Chondrocyte (in vitro differentiated cells): Measurements from ENCODE around the gene LPP. TPM values are rescaled to one million over a fixed set of nuclear protein-coding genes. Genes with fewer than 3 reads are reported as not detected.
A peak's percentile ranks its signal among the peaks of the same experiment; 100 is the strongest.

Source experiments
- DNase-seq: peaks from one replicate; pipeline ENCODE4 v3.0.0; 2021; ENCODE audit warnings: mixed read lengths, low spot score
- H3K27ac Mint-ChIP-seq: one replicate; pipeline ENCODE4 v1.8.0; 2021; ENCODE audit warnings: mild to moderate bottlenecking, moderate library complexity, mixed read lengths; ENCODE audit not compliant: unreplicated experiment
- H3K27me3 Mint-ChIP-seq: 2 replicates; pipeline ENCODE4 v1.8.0; 2021; ENCODE audit warnings: low read depth, mixed read lengths
- H3K36me3 Mint-ChIP-seq: 2 replicates; pipeline ENCODE4 v1.8.0; 2021; ENCODE audit warnings: low read depth, mixed read lengths
- H3K4me1 Mint-ChIP-seq: 2 replicates; pipeline ENCODE4 v1.8.0; 2021; ENCODE audit warnings: low read depth, mild to moderate bottlenecking, mixed read lengths
- H3K4me3 Mint-ChIP-seq: one replicate; pipeline ENCODE4 v1.8.0; 2021; ENCODE audit warnings: mild to moderate bottlenecking, moderate library complexity, mixed read lengths; ENCODE audit not compliant: unreplicated experiment
- H3K9me3 Mint-ChIP-seq: 2 replicates; pipeline ENCODE4 v1.8.0; 2021; ENCODE audit warnings: low read depth, mixed read lengths
- total RNA-seq: library from RNA; stranded (reverse); gene quantifications from 3 replicates; pipeline ENCODE4 v1.2.1, GENCODE V29; 2021
- TF ChIP-seq, protein P1 (sequence below): fragments of 200-600 bp; sonication (generic); IDR thresholded peaks from 2 replicates; pipeline ENCODE4 v1.5.0; 2021; ENCODE audit warnings: antibody characterized with exemption, mild to moderate bottlenecking, moderate library complexity

The LPP gene
- total RNA-seq, 1 donor from 2014 or later, result 295 TPM

- Mint-ChIP-seq H3K36me3 (peaks cover 8% of the 10 kb centered on the region), H3K4me1 (peaks cover 38% of the 10 kb centered on the region), H3K9me3 (peaks cover 2% of the 10 kb centered on the region), H3K27me3 (no peaks in the 10 kb centered on the region), H3K27ac (no peak overlapping the region), H3K4me3 (no peak overlapping the region)
- TF ChIP-seq, protein P1, sequence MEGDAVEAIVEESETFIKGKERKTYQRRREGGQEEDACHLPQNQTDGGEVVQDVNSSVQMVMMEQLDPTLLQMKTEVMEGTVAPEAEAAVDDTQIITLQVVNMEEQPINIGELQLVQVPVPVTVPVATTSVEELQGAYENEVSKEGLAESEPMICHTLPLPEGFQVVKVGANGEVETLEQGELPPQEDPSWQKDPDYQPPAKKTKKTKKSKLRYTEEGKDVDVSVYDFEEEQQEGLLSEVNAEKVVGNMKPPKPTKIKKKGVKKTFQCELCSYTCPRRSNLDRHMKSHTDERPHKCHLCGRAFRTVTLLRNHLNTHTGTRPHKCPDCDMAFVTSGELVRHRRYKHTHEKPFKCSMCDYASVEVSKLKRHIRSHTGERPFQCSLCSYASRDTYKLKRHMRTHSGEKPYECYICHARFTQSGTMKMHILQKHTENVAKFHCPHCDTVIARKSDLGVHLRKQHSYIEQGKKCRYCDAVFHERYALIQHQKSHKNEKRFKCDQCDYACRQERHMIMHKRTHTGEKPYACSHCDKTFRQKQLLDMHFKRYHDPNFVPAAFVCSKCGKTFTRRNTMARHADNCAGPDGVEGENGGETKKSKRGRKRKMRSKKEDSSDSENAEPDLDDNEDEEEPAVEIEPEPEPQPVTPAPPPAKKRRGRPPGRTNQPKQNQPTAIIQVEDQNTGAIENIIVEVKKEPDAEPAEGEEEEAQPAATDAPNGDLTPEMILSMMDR, result no peak
- no peak for DNase-seq
These were observed 215.6 kb downstream of the LPP start for GRCh38 chr3:188369526-188369925.

- TF ChIP-seq, protein P1, result no peak
- no peak for DNase-seq
- Mint-ChIP-seq H3K27ac (peak overlapping the region; percentile 45), H3K27me3 (no peaks in the 10 kb centered on the region), H3K36me3 (peaks cover 8% of the 10 kb centered on the region), H3K4me1 (peaks cover 31% of the 10 kb centered on the region), H3K9me3 (peaks cover 2% of the 10 kb centered on the region), H3K4me3 (no peak overlapping the region)
These were observed 216.3 kb downstream of the LPP start for GRCh38 chr3:188370081-188370830.

GRCh38 chr3:188378786-188379185, 224.8 kb downstream of the LPP start:
- peaks cover 29% of the 10 kb centered on the region for H3K9me3 Mint-ChIP-seq
- TF ChIP-seq, protein P1, result no peak
- peaks cover 30% of the 10 kb centered on the region for H3K4me1 Mint-ChIP-seq
- H3K36me3 Mint-ChIP-seq, result peaks cover 13% of the 10 kb centered on the region
- no peaks in the 10 kb centered on the region for H3K27me3 Mint-ChIP-seq
- DNase-seq, result no peak
- H3K27ac Mint-ChIP-seq, result peak overlapping the region; percentile 51
- no peak overlapping the region for H3K4me3 Mint-ChIP-seq

DNA sequence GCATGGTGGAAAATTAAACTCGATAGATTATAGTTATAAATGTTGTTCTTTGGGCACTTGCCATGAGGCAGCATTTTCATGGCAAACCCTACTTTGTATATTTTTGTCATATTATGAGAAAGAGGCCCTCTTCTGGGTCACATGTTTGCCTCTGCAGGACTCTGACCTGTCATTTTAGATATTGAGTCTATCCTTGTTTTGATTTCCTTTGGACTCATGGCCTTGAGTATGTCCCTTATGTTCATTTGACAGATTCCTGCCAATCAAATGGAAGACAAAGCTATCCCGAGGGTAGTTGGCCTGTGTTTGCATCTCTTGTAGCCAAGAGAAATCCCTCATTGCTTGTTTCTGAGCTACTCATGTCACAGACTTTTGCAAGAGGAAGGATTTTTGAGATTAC, 226.3 kb downstream of the LPP start:
- Mint-ChIP-seq H3K27me3 (no peaks in the 10 kb centered on the region), H3K27ac (no peak overlapping the region), H3K9me3 (peaks cover 26% of the 10 kb centered on the region), H3K36me3 (peaks cover 11% of the 10 kb centered on the region), H3K4me3 (no peak overlapping the region), H3K4me1 (peaks cover 40% of the 10 kb centered on the region)
- DNase-seq, result no peak
- TF ChIP-seq, protein P1, result no peak

GRCh38 chr3:188380722-188381121, 226.8 kb downstream of the LPP start:
- DNase-seq, result no peak
- Mint-ChIP-seq H3K27ac (no peak overlapping the region), H3K4me3 (no peak overlapping the region), H3K4me1 (peaks cover 44% of the 10 kb centered on the region), H3K9me3 (peaks cover 26% of the 10 kb centered on the region), H3K27me3 (no peaks in the 10 kb centered on the region), H3K36me3 (peaks cover 11% of the 10 kb centered on the region)
- TF ChIP-seq, protein P1, result no peak
